K562 (cell line): ENCODE data around the gene TMEFF2. TPM values are rescaled to one million over a fixed set of nuclear protein-coding genes. Genes with fewer than 3 reads are reported as not detected.
A peak's percentile ranks its signal among the peaks of the same experiment; 100 is the strongest.

Experiments
- ATAC-seq: fragments of 200-7000 bp; cut with Tn5 transposase; 3 replicates; pipeline ENCODE4 v1.9.1; 2020; ENCODE audit warnings: moderate library complexity
- BruUV-seq: library from RNA; stranded (reverse); fragments of 400-500 nt; replicated peaks from 2 replicates; lab custom pipeline; 2021; lab: Mats Ljungman, UMichigan
- CTCF ChIA-PET: fragments of 300-600 bp; formaldehyde crosslinking; extraction: SDS; loops from one replicate; lab custom pipeline; 2021; ENCODE audit warnings: low intra/inter-chr PET ratio; lab: Yijun Ruan, JAX
- POLR2A ChIA-PET: fragments of 300-600, 350-650 bp; sonication (Branson Sonifier 250); formaldehyde crosslinking; extraction: SDS; loops from one replicate; lab custom pipeline; 2021; ENCODE audit warnings: antibody characterized with exemption, inconsistent platforms; lab: Yijun Ruan, JAX
- DNase-seq, 4 experiments: peaks; one replicate each; pipeline versions ENCODE4 v3.0.0 to v3.0.0-alpha.2; 2011 to 2018; ENCODE audit warnings: low spot score in 3 of 4, mixed read lengths in 3 of 4; ENCODE audit errors: extremely low read depth in 1 of 4
- FAIRE-seq: peaks from 2 replicates; lab custom pipeline; 2011; peaks lifted over from hg19 to GRCh38; lab: Jason Lieb, UNC
- H2AFZ ChIP-seq: 2 replicates; pipeline ENCODE4 v1.6.0; 2011; ENCODE audit warnings: low read depth, low read length, control low read depth, inconsistent platforms
- H3K27ac ChIP-seq: fragments of 200-600 bp; 3 replicates; pipeline ENCODE4 v1.8.0; 2011; ENCODE audit warnings: low read depth, mild to moderate bottlenecking, control low read depth, inconsistent platforms, low read length, moderate library complexity, mixed read lengths; ENCODE audit errors: extremely low read depth
- H3K27me3 ChIP-seq, 2 experiments: fragments of 300-600 bp in 1 of 2; 2 replicates in 1 of 2; 3 replicates in 1 of 2; pipeline versions ENCODE4 v1.6.0 to v1.8.0; 2011; ENCODE audit warnings: inconsistent platforms in 2 of 2, low read length in 2 of 2, mild to moderate bottlenecking in 1 of 2, mixed read lengths in 1 of 2, moderate library complexity in 1 of 2; ENCODE audit not compliant: control insufficient read depth in 2 of 2, insufficient read depth in 2 of 2
- H3K36me3 ChIP-seq: fragments of 300-600 bp; 3 replicates; pipeline ENCODE4 v1.8.0; 2011; ENCODE audit warnings: mild to moderate bottlenecking, low read length, inconsistent platforms; ENCODE audit not compliant: control insufficient read depth, insufficient read depth
- H3K4me1 ChIP-seq, 2 experiments: fragments of 200-600 bp in 1 of 2; replicated peaks in 1 of 2; 2 replicates in 1 of 2; 3 replicates in 1 of 2; pipeline versions ENCODE4 v1.5.1 to v1.8.0; 2011; ENCODE audit warnings: inconsistent platforms in 2 of 2, low read length in 2 of 2, mild to moderate bottlenecking in 1 of 2, mixed read lengths in 1 of 2, moderate library complexity in 1 of 2; ENCODE audit not compliant: control insufficient read depth in 2 of 2, insufficient read depth in 2 of 2
- H3K4me2 ChIP-seq: 2 replicates; pipeline ENCODE4 v1.6.1; 2011; ENCODE audit warnings: low read length, control low read depth, inconsistent platforms, mixed read lengths; ENCODE audit not compliant: insufficient read depth
- H3K4me3 ChIP-seq: fragments of 200-600 bp; sonication (generic), shearing (Covaris generic); 2 replicates; pipeline ENCODE4 v1.5.1; 2016; ENCODE audit warnings: control low read depth, inconsistent platforms
- H3K79me2 ChIP-seq: fragments of 200-600 bp; 3 replicates; pipeline ENCODE4 v1.8.0; 2011; ENCODE audit warnings: low read length, inconsistent platforms; ENCODE audit not compliant: control insufficient read depth, insufficient read depth
- H3K9ac ChIP-seq, 2 experiments: 2 replicates each; pipeline versions ENCODE4 v1.6.0 to v1.6.1; 2011; ENCODE audit warnings: low read depth in 2 of 2, low read length in 2 of 2, control low read depth in 1 of 2, inconsistent platforms in 1 of 2, mild to moderate bottlenecking in 1 of 2, mixed read lengths in 1 of 2; ENCODE audit not compliant: insufficient read depth in 1 of 2
- H3K9me1 ChIP-seq: one replicate; pipeline ENCODE4 v1.6.0; 2011; ENCODE audit warnings: inconsistent platforms, mild to moderate bottlenecking, low read length, moderate library complexity; ENCODE audit not compliant: control insufficient read depth, insufficient read depth
- H3K9me3 ChIP-seq: replicated peaks from 2 replicates; pipeline ENCODE4 v1.5.1; 2011; ENCODE audit warnings: low read depth, low read length, inconsistent platforms; ENCODE audit not compliant: control insufficient read depth, insufficient read depth
- H4K20me1 ChIP-seq: replicated peaks from 2 replicates; pipeline ENCODE4 v1.6.1; 2011; ENCODE audit warnings: low read length, inconsistent platforms, mixed read lengths; ENCODE audit not compliant: control insufficient read depth, insufficient read depth
- ARID1B ChIP-seq: fragments of 450-650 bp; IDR thresholded peaks from 2 replicates; pipeline ENCODE4 v1.6.1; 2016; ENCODE audit warnings: antibody characterized with exemption, mild to moderate bottlenecking, inconsistent platforms
- CBFA2T3 ChIP-seq: fragments of 450-650 bp; IDR thresholded peaks from 2 replicates; pipeline ENCODE4 v1.6.1; 2017
- DPF2 ChIP-seq: fragments of 450-650 bp; IDR thresholded peaks from 2 replicates; pipeline ENCODE4 v1.6.1; 2016
- EP300 ChIP-seq: IDR thresholded peaks from 2 replicates; pipeline ENCODE4 v1.6.1; 2012; ENCODE audit warnings: low read length, improper control_type of control experiment
- HNRNPH1 ChIP-seq: fragments of 200-400 bp; formaldehyde crosslinking; optimal IDR thresholded peaks from 2 replicates; pipeline ENCODE3; 2017; ENCODE audit warnings: low read depth, mild to moderate bottlenecking, low read length, moderate library complexity
- MAFG ChIP-seq: fragments of 450-650 bp; conservative IDR thresholded peaks from 2 replicates; pipeline ENCODE4 v1.6.1; 2016; ENCODE audit warnings: missing genetic modification characterization, missing compliant biosample characterization
- NCOA4 ChIP-seq: fragments of 450-650 bp; IDR thresholded peaks from 2 replicates; pipeline ENCODE4 v1.6.1; 2018; ENCODE audit warnings: mild to moderate bottlenecking; ENCODE audit not compliant: partially characterized antibody
- NFE2 ChIP-seq: IDR thresholded peaks from 2 replicates; pipeline ENCODE4 v1.6.1; 2014; ENCODE audit warnings: antibody characterized with exemption, low read depth
- SMARCE1 ChIP-seq: fragments of 450-650 bp; IDR thresholded peaks from 2 replicates; pipeline ENCODE4 v1.7.1; 2016; ENCODE audit warnings: mild to moderate bottlenecking
- TAL1 ChIP-seq: fragments of 450-650 bp; IDR thresholded peaks from 2 replicates; pipeline ENCODE4 v1.6.1; 2016; ENCODE audit warnings: mild to moderate bottlenecking
- TEAD4 ChIP-seq, 2 experiments: sonication (generic) in 1 of 2; formaldehyde crosslinking in 1 of 2; IDR thresholded peaks; 2 replicates each; pipeline versions ENCODE4 v1.6.1 to v1.8.0; 2012 to 2022; ENCODE audit warnings: borderline replicate concordance in 1 of 2, inconsistent platforms in 1 of 2, low read length in 1 of 2, mild to moderate bottlenecking in 1 of 2, missing genetic modification reagents in 1 of 2
- WGBS: fragments of 100-300 bp; shearing (Covaris generic); methylation state at CpG from one replicate; pipeline ENCODE4 v1.1.6; 2016; ENCODE audit warnings: low coverage, mixed read lengths; ENCODE audit not compliant: insufficient coverage; ENCODE audit errors: missing lambda C conversion rate; 5-methylcytosine and 5-hydroxymethylcytosine counted together
- in situ Hi-C: fragments of 300-500 bp; cut with MboI; formaldehyde crosslinking; loops from 4 replicates; pipeline ENCODE4 v1.15.0; 2018; ENCODE audit warnings: inconsistent platforms, mixed read lengths
- intact Hi-C: fragments of 100-400 bp; cut with micrococcal nuclease; formaldehyde crosslinking; loops from 2 replicates; pipeline ENCODE4 v1.14.2; 2022
- polyA plus RNA-seq, 8 experiments: library from polyadenylated mRNA; depleted of rRNA in 4 of 8; stranded (reverse) in 5 of 8; unstranded in 3 of 8; fragments of >200 nt; fragmentation: Nextera tagmentation in 2 of 8; fragmentation: Illumina TruSeq in 1 of 8; extraction: Ambion mirVana in 2 of 8; extraction: Trizol in 1 of 8; gene quantifications; 2 replicates each; pipeline versions ENCODE4 v1.2.1 to v1.2.3, GENCODE V29; 2011 to 2014; ENCODE audit warnings: inconsistent platforms in 1 of 8, missing spikeins in 1 of 8
- total RNA-seq, 7 experiments: library from RNA; depleted of rRNA in 6 of 7; stranded (reverse); fragments of >200 nt in 6 of 7; fragmentation: Illumina TruSeq in 2 of 7; extraction: Trizol in 2 of 7; gene quantifications; 2 replicates each; pipeline versions ENCODE4 v1.2.1 to v1.2.3, GENCODE V29; 2011 to 2021; ENCODE audit warnings: low replicate concordance in 1 of 7

TMEFF2 gene
- total and polyA plus RNA-seq, 9 of the 15 experiments (the other 6 are each of a cell fraction or from before 2014, with no cell fraction given) = 1.4 TPM; not detected in 8

DNA sequence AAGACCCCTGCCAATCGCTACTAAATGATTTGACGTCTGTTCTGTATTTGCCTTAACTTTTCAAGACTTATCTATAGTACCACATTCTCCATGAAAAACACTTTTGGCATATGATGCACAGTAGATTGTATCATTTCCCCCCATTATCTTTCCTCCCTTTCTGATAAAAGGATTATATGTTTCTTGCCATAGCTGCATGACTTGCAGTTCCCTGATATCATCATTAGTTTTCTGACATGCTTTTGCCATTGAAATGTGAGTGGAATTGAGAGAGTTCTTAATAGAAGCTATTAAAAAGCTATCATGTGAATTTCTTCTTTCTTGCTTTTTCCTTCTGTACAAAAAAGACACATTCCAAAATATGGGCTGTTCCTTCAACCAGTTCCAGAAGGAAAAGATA lies 130.3 kb downstream of the TMEFF2 start:
- DNase-seq (no peak), ATAC-seq (no peak), FAIRE-seq (no peak)
- POLR2A ChIA-PET = interaction anchor here (1.0 kb wide), 1 partner anchor 15 kb away, joined by 3 read pairs; no protein-coding TSS in a partner anchor
- BruUV-seq = no TSS peak
- no peaks in the 10 kb centered on the region for H3K4me1 ChIP-seq
- no peak overlapping the region for H3K9ac ChIP-seq
- CTCF ChIA-PET = no interaction called here
- TF ChIP-seq MAFG (tag) (peak; percentile 68), NCOA4 (no peak), DPF2 (0 out of 2 replicates have a peak, but pooled peaks have one; percentile 28), TAL1 (0 out of 2 replicates have a peak, but pooled peaks have one; percentile 27), SMARCE1 (peak; percentile 19; the same call in 1 of the 2 replicates), HNRNPH1 (no peak), CBFA2T3 (peak; percentile 40; the same call in 1 of the 2 replicates), EP300 (0 out of 2 replicates have a peak, but pooled peaks have one; percentile 6), ARID1B (peak; percentile 46), TEAD4 (IDR thresholded peaks at IDR 0.05; ENCODE audit: low read length) (0 out of 2 replicates have a peak, but pooled peaks have one; percentile 15), TEAD4 (CRISPR knock-in tag; IDR thresholded peaks at IDR 0.05; ENCODE audit: borderline replicate concordance) (no peak), NFE2 (peak; percentile 63)
- no peaks in the 10 kb centered on the region for H3K9me3 ChIP-seq
- H3K36me3 ChIP-seq = no peaks in the 10 kb centered on the region
- no peak overlapping the region for H3K4me2 ChIP-seq
- no peaks in the 10 kb centered on the region for H3K27me3 ChIP-seq
- H3K79me2 ChIP-seq = no peaks in the 10 kb centered on the region
- in situ Hi-C loops = no loop called here
- H3K9me1 ChIP-seq = no peaks in the 10 kb centered on the region
- intact Hi-C loops = no loop called here
- no peak overlapping the region for H2AFZ ChIP-seq
- no peak overlapping the region for H3K4me3 ChIP-seq
- WGBS = 3% methylated on average over 2 of the region's 2 CpGs
- H3K27ac ChIP-seq = no peak overlapping the region
- no peaks in the 10 kb centered on the region for H4K20me1 ChIP-seq
